GM18498 (cell line): ENCODE measurements around the gene C10orf105.

Experiments used
- ATAC-seq: cut with Tn5 transposase; IDR thresholded peaks from one replicate; pipeline ENCODE4 v1.9.1; 2021; ENCODE audit warnings: mild to moderate bottlenecking, moderate library complexity; ENCODE audit not compliant: unreplicated experiment

Gene C10orf105, protein sequence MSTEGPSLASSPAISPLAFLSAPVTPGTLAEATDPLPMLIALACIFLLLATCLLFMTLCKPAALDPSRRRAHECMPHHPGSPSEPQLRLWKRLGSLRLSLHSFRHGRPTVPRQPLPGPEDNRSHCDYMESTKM

DNA sequence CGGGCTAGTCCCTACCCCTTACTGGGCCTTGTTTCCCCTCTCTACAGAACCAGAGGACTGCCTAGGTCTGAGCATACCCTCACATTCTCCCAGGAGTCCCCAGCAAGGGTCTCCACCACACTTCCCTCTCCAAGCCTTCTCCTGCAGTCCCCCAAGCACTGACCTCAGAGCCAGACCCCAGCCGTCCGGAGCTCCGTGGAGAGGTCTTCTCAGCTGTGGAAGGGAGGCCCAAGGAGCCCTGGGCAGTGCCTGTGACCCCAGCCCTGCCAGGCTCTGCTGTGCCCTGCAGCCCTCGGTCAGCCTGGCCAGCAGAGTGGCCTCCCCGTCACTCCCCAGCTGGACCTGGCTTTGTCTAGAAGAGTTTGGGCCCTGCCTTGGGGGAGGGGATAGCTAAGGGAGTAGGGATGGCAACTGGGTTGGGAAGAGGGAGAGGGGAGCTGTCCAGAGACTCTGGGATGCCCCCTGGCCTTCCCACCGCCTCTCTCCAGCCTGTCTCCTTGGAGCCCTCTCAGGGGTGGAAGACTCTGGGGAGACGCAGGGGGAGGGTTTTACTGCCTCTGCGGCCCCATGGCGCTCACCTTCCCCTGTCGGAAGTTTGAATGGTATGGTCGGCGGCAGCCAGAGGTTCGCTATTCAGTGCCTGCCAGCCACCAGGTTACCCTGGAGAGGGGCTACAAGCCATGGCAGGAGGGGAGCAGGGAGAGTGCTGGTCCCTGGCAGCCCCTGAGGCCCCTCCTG, at the start of gene C10orf105:
TSS of gene C10orf105 (minus strand) at position 315 of the 738 bp plus-strand sequence. CDS start 3,441 bp downstream, outside the sequence.
- ATAC-seq: no peak

DNA sequence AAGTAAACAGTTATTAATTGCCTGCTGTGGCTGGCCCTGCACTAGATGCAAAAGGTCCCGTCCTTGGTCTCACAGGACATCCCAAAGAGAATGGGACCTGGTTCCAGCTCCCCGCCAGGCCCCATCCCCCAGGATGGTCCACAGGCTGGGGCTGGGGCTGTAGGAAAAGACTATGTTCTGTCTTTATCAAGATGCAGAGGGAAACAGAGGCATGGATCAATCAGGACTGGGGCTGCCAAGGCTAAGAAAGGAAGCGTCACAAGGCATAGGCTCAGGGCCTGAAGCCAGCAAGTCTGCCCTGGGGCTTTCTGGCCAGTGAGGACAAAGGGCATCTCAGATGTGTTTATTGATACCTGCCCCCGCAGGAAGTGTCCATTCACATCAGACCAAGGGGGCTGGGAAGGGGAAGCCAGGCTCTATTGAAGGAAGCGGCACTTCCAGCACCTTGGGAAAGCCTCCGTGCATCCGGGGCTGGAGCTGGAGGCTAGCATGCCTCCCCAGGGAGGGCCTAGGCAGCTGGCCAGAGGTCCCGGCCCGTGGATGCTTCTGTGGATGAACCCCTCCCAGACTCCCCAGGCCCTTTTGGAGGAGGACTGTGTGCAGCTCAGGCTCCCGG, 48.0 kb upstream of the C10orf105 start:
- ATAC-seq: no peak

DNA sequence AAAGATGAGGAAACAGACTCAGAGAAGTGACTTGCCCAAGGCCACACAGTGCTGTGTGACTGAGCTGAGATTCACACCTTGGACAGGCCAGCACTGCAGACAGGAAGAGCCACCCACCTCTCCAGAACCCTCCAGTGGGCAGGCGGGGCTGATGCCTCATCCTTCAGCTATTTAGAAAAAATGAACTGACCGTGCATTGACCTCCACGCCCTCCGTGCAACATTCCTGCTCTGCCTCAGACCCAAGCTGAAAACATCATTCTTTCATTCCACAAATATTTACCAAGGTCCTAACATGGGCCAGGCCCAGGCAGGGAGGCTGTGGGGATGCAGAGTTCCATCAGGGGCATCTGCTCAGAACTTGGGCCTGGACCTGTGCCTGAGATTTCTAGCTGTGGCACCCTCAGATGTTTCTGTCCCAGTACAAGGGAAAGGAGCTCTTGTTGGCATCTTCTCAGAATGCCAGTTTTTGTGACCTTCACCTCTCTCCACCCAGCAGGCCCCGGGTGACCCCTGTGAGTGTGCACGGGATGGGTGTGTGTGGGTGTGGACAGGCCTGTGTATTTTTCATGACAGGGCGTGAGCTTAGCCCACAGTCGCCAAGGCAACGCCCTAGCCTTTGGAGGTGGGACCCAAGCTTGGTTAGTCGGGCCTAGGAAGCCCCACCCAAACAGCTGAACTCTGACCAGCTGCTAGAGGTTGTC, 47.3 kb upstream of the C10orf105 start:
- ATAC-seq: no peak

DNA sequence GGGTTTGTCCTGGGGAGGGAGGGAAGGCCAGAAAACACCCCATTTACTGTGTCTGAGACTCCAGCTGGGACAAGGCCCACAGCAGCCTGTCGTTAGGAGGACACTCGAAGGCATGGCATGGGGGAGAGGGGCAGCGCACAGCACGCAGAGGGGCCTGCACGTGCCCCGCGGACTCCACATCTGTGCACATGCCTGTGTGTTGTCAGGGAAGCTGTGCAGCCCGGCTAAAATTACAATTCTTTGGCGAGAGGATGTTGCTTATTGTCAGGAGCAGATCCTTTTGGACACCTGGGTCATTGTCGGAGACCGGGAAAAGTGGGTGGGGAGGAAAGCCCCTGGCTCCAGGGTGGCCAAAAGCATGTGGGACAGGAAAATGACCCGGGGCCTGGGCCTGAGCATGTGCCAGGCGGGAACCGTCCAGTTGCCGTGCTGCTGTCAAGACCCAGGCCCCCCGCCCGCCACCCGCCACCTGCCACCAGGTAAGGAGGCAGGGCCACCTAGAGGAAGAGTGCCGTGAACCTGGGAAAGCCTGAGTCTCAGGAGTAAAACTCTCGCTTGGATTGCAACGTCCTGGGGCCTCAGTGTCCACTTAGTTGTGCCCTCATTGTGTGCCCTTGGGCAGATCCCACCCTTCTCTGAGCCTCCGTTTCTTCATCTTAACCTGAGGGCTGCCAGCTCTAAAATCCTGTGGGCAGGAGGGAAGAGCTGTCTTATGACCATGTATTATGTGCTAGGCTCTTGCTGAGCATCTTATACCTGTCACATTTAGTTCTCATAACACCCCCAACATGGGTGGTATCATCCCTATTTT, 46.5 kb upstream of the C10orf105 start:
- no peak for ATAC-seq

DNA sequence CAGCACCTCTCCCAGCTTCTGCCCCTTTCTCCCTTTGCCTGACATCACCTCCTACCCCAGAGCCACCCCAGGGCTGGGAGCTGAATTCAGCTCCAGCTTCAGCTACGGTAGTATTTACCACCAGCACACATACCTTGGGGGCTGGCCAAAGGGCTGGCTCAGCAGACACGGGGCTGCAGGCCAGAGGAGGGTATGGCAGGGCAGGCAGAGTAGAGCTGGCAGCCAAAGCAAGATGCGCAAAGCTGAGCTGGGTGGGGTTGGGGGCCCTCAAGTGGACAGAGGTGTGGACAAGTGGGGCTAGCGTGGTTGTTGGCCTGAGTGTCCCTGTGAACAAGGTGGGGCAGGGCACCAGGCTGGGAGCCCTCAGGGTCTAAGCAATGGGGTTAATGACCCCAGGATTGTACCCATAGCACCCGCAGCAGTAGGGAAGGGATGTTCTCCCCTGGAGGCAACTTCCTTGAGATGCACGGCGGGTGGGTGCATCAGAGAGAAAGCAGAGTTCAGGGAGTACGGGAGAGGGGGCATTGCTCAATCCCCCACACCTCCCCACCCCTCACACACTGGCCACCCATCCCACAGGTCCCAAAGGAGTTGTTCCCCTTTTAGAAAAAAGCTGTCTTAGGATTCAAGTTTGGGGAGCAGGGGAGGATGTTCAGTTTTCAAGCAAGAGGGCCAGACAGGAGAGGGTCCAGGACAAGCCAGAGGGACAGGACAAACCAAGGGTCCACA, 45.8 kb upstream of the C10orf105 start:
- ATAC-seq: no peak

DNA sequence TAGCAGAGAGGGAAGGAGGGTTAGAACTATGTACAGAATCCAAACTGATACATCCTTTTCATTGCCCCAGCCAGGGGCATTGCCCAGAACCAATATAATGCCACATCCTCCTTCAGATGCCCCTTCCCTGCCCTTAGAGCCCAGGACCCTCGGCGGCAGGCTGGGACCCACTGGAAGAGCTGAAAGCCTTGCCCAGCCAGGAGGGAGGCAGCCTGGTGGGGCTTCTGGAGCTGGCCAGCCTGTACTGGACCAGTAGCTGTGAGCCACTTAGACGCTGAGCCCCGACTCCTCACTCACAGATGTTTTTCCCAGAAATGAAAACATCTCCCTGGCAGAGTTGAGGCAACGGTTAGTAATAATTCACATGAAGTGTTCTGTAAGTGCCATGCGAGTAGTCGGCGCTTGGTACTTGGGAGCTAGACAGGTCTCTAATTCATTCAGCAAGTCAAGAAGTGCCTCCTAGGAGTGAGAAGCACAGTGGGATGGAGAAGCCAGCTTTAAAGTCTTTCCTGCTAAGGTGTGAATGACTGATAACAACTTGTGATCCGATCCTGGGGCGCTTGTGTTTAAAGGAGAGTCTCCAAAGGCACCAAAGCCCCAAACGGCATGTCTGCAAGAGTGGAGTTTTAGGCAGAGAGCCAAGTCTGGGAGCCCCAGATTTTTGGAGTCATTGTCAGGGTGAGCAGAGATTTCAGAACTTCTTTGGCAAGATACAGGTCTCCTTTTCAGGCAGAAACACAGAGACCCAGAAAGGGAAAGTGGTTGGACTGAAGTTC, 44.0 kb upstream of the C10orf105 start:
- no peak for ATAC-seq

DNA sequence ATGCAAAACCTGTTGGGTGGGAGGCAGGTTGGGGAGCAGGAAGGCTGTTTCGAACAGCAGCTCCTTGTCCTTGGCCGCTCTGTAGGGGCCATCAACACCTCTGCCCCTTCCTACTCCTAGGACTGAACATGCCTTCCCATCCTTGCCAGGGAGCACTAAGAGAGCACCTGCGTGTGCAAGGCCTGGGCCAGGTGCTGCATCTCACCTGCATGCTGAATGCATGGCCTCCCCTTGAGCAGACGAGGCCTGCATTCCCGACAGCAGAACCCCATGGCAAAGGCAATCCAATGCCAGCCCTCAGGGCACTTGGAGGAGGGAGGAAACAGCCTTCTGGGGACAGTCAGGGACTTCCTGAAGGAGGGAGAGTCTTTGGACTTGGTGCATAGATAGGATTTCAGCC, 42.7 kb upstream of the C10orf105 start:
- no peak for ATAC-seq

DNA sequence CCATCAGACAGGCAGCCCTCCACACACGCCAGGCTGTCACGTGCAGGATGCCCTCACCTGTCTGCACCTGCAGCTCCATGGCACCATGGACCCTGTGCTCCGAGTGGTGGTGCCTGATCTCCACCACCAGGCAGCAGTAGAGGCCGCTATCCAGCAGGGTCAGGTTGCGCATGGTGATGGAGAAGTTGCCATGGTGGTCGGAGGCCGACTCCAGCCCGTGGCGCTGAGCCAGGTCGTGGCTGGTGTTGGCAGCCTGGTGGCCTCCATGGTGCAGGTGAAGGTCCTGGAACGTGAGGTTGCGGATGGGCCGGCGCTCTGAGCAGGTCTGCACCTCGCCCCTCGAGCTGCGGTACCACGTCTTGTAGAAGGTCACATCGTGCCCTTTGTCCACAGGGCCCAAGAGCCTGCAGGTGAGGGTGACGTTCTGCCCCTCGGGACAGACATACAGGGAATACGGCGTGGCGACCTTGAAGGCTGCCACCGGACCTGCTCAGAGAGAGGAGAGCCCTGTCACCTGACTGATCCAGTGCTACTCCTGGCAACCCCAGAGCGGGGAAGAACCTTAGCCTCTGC, 42.0 kb upstream of the C10orf105 start:
- ATAC-seq: no peak

DNA sequence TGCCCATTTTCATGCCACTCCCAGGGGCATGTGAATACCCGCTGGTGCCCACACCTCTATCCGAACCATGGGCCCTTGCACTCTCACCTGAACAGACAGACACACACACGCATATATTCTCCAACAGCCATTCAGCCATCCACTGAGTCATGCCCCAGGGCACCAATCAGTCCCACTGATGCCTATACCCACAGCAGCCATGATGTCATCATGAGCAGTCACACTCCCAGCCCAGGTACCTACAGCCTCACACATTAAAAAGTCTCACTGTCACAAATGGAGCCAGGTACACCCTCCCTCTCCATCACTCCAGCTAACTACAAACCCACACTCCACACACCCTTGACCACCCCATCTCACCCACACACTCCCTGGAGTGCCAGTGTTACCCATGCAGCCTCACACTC, 41.5 kb upstream of the C10orf105 start:
- no peak for ATAC-seq

DNA sequence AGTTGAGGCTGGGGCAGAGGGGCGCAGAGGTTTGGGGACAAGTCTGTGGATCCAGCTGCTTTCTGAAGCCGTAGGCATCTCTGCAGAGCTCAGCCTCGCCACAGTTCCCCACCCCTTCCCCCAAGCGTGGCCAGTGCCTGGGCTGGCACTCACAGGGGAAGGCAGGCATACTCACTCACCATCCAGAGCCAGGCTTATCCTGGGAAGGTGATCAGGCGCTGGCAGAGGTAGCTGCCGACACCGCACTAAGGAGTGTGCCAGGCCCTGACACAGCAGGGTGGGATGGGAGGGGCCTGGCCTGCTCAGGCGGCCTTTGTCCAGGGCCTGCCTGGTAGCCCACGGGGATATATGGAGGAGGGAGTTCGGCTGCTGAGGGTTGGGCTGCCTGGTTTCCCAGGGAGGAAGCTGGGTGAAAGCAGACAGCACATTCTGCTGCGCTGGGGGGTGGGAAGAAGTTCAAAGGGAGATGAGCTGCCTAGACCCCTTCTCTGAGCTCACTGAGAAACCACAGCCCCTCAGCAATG, 37.9 kb upstream of the C10orf105 start:
- ATAC-seq: no peak

DNA sequence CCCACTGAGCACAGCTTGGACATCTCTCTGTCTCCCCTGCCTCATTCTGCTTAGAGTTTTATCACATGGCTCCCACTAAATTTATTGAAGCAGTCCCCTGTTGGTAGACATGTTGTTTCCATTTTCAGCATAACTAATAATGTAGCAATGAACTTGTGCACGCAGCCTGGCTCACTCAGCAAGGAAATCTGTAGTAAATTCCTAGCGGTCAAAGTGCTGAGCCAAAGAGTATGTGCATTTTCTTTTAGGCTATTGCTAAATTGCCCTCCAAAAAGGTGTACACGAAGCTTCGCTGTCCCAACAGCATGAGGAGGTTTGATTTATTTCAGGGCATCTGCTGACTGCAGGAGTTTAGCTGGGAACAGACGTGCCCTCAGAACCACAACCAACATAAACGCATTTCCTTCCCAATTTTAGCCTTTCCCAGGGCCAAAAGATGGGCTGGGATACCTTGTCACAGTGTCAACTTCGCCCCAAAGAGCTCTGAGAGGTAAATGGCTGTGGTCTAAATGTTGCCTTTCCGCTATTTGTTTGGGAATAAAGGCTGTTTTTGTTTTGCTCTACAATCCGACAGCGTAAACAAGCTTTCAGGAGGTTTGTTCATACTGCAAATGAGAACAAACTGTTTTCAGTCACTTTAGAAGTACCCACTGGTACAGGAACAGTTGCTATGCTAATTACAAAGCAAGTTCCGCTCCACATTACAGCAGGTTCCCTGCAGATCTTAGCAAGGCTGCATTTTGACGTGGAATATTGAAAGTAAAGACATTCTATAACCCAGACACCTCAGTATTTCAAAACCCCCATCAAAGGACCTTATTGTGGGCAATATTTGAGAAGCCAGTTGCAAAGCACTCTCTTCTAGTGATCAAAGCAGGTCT, 37.0 kb upstream of the C10orf105 start:
- ATAC-seq: no peak

DNA sequence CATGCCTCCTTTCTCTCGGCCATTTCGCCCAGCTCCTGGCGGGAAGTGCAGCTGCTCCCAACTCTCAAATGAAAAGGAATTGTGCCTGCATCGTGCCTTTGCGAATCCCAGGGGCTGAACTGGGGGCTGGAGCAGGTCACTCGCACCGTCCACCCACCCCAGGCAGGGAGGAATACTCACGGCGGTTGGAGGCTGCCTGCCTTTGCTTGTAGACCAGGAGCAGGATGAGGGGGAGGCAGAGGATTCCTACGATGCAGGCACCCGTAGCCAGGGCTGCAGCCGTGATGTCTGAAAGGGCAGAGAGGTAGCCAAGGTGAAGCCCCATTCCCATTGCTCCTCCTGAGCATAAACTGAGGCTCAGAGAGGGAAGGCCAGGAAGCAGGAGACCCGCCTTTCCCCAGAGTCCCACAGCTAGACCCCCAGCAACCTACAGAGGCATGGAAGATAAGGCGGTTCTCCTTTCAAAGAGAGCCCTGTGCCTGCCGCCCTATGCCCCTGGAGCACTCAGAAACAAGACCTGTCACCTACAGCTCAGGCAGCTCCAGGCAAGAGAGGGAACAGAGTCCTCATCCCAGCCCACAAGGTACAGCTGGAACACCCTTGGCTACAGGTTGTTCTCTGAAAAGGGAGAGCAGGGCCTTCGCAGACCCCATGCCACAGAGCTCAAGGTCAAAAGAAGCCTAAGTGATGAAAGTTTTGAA, 35.8 kb upstream of the C10orf105 start:
- ATAC-seq: no peak

DNA sequence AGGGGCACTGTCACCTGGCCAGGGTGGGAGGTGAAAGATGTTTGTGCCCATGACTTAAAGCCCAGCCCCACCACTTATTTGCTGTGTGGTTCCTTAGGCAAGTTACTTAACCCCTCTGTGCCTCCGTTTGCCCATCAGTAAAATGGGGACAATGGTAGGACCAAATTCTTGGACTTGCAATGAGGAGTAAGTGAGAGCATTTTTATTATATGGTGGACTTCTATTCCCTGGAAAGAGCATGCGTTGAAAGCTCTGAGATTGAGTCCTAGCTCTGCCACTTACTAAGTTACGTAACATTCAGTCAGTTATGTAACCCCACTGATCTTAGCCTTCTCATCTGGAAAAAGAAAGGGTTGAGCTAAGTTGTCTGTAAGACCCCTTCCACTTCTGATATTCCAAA, 35.0 kb upstream of the C10orf105 start:
- ATAC-seq: no peak

DNA sequence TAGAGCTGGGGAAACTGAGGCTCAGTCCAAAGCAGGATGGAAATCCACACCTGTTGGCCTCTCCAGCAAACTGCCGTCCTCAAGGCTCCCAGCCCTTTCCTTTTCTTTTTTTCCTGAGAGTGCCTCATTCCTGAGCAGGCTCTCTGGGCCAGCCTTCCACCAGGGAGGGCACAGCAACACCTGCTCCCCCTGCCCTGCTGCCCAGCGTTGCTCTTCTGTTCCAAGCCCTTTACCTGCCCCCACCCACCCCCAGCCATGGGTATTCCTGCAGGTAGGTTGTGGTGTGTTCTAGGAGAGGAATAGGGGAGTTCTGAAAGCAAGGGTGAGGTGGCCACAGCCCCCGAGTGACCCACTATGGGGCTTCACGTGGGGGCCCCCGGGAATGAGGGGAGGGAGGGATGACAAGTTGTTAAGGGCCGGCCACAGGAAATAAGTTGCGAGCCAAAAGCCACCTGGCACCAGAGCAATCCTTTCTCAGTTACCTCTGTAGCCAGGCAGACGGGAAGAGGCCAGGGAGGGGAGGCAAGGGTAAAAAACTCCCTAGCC, 34.5 kb upstream of the C10orf105 start:
- ATAC-seq: no peak

DNA sequence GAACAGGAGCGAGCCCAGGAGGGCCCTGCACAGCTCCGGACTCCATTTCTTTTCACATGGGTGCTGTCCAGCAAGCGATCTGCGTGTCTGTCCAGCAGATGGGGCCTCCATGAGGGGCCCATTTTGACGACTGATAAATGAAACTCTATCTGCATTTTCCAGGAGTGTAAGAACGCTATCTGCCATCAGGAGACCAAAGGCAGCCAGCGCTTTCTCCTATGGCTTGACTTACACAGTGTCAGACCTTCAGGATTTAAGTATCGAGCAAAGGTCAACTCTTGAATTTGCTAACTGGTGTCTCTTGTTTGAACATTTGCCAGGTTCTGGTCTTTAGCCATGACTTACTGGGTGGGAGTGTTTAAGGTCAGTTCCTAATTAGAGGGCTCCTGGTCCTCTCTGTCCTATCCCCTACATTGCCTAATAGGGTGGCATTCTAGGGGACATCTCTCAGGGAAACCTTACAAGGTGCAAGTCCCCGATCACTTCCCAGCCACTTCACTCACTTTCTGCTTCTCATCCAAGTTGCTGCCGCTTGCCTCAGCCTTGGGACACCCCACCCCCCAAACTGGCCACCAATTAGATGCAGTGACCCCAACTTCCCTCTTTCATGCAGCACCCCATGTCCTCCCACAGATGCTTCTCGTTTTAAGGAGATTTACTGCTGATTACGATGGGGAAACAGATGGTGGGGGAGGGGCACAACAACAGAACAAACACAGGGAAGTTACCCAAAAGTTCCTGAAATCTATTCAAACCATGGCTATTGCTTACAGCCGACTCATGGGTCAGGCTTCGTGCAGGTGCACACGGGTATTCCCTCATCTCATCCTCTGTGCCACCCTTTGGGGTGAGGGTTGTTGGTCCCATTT, 33.7 kb upstream of the C10orf105 start:
- ATAC-seq: no peak
